Activated T-helper 1 cell treated with Interleukin-2 at 50 U/mL for 16 hours (primary cell): ENCODE measurements around the gene EFCAB14.
"Not testable (repeated sequence)": the region's sequence is repeated elsewhere in the genome, so short reads cannot be mapped to it uniquely, and the experiment has no call there.

Experiments
- DNase-seq: peaks from one replicate; pipeline ENCODE4 v3.0.0-alpha.2; 2020; ENCODE audit warnings: low read depth

EFCAB14 gene

DNA sequence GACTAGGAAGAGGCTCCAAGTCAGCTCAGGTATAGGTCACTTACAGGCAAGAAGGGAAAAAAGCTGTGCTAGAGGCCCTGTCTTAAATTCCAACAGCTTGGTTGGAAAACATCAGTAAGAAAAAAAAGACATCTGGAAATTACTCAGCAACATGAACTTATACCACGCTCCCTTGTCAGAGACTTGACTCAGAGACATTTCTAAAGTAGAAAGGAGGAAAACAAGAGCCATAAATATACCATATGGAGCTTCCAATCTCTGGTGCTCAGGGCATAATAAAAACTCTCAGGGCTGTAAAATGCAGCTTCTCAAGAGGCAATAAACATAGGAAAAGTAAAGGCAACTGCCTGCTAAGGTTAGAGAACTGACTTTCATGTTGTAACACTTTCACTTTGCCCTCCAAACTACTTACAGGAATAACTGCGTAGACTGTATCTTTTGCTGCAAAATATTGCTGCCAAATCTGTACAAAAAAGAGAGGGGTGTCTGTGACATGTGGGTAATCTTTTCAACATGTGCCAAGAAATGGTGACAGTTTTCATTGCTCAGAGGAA lies 65.4 kb downstream of the EFCAB14 start:
- no peak for DNase-seq

DNA sequence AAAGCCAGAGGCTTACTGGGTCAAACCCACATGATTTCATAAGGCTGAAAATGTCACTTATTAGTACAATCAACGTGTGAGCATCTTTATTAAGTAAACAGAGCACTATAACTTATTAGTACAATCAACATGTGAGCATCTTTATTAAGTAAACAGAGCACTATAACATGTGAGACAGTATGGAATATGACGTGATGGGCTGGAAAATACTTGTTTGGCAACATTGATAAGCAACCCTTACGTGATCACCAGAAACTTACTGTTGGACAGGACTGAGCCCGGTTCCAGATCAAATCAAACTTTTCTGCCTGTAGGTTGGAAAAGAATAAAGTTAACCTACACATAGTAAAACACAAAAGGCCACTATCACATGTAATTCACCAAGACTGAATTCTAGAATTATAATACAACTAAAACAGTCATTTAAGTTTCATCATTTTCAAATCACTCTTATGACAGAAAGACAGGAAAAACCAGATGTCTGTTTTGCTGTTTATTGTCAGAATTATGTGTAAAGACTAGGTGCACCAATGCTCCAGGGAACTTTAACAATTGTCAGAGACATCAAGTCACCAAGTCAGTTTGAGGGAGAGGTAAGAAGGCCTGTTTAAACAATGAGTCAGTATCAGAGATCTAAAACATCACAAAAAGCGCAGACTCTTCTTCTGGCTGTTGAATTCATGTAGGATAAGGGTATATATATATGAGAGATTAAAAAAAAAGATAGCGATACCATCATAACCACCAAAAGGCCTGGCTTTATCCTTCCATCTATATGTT lies 66.4 kb downstream of the EFCAB14 start:
- no peak for DNase-seq

DNA sequence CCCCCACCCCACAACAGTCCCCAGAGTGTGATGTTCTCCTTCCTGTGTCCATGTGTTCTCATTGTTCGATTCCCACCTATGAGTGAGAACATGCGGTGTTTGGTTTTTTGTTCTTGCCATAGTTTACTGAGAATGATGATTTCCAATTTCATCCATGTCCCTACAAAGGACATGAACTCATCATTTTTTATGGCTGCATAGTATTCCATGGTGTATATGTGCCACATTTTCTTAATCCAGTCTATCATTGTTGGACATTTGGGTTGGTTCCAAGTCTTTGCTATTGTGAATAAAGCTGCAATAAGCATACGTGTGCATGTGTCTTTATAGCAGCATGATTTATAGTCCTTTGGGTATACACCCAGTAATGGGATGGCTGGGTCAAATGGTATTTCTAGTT lies 67.8 kb downstream of the EFCAB14 start:
- not testable (repeated sequence) for DNase-seq

DNA sequence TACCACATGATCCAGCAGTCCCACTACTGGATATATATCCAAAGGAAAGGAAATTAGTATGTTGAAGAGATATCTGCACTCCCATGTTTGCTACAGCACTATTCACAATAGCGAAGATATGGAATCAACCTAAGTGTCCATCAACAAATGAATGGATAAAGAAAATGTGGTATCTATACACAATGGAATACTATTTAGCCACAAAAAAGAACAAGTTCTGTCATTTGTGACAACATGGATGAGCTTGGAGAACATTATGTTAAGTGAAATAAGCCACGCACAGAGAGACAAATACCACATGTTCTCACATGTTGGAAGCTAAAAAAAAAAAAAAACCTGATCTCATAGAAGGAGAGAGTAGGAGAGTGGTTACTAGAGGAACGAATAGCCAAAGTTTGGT lies 68.4 kb downstream of the EFCAB14 start:
- DNase-seq: no peak

DNA sequence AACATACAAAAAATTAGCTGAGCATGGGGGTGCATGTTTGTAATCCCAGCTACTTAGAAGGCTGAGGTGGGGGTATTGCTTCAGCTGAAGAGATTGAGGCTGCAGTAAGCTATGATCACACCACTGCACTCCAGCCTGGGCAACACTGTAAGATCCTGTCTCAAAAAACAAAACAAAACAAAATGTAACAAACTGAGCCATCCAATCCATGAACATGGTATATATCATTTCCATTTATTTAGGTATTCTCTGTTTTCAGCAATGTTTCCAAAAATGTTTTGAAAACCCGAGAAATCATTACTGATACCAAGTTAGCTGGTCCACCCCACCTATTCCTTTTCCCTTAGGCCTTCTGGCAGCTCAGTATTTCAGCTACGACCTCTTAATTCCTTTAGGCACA lies 69.2 kb downstream of the EFCAB14 start:
- no peak for DNase-seq

DNA sequence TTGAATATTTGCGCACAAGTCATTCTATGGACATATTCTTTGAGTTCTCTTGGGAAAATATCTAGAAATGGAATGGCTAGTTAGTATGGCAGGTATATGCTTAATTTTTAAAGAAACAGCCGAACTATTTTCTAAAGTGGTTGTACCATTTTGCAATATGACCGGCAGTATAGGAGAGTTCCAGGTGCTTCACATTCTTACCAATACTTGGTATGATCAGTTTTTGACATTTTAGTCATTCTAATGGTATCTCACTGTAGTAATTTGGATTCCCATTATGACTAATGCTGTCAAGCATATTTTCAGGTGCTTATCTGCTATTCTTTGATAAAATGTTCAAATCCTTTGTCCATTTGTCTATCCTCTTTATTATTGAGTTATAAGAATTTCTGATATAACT lies 71.3 kb downstream of the EFCAB14 start:
- DNase-seq: no peak

DNA sequence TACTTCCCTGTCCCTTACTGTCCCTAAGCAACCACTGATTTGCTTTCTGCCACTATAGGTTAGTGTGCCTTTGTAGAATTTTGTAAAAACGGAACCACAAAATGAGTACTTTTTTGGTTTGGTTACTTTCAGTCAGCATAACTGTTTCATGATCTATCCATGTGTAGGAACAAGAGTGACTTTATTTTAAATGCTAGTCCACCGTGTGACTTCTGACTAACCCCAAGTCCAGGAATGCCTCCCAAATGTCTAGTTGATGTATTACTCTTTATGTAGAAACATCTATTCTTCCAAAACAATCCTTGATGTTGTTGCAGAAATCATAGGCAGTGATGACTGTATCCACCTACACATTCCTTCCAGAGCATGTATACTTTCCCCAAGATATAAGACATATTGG lies 72.1 kb downstream of the EFCAB14 start:
- DNase-seq: no peak

DNA sequence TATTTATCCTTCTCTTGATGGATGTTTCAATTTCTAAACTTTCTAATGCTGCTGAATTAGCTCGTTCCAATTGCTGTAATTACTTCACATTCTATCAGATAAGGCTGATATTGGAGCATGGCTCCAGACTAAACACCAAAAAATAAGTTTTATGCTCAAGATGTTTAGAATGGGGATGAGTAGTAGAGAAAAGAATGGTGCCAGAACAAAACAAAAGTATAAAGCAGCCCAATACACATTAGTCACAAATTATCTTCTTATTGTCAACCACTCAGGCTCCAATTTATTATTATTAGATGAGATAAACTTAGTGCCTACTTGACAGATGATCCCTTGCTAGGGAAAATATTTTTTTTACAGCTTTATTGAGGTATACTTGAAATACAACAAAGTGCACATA lies 72.6 kb downstream of the EFCAB14 start:
- DNase-seq: no peak

DNA sequence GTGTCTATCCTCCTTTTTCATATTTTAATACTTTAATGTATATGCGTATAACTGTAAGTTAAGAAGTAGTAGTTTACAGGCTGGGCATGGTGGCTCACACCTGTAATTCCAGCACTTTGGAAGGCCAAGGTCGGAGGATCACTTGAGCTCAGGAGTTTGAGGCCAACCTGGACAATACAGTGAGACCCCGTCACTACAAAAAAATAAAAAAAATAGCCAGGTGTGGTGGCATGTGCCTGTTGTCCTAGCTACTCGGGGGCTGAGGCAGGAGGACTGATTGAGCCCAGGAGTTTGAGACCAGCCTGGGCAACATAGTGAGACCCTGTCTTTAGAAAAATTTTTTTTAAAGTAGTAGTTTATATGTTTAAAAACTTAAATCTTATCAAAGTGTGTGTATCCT lies 73.1 kb downstream of the EFCAB14 start:
- DNase-seq: no peak

DNA sequence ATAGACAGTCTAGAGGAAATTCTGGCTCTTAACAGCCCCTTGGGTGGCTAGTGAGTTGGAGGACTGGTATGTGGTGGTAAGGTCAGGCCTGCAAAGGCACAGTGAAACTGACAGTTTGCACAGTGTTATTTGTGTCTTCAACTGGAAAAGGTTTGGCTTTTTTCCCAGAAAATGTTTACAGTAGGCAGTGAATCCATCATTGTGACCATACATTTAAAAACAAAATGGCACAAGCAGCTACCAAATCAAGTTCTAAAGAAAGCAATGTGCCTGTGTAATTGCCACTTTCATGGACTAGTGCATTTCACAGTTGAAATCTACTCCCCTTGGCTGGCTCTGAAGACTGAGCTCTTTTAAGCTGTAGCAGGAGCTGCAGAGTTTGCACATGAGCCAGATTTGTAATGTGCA lies 75.5 kb downstream of the EFCAB14 start:
- no peak for DNase-seq

DNA sequence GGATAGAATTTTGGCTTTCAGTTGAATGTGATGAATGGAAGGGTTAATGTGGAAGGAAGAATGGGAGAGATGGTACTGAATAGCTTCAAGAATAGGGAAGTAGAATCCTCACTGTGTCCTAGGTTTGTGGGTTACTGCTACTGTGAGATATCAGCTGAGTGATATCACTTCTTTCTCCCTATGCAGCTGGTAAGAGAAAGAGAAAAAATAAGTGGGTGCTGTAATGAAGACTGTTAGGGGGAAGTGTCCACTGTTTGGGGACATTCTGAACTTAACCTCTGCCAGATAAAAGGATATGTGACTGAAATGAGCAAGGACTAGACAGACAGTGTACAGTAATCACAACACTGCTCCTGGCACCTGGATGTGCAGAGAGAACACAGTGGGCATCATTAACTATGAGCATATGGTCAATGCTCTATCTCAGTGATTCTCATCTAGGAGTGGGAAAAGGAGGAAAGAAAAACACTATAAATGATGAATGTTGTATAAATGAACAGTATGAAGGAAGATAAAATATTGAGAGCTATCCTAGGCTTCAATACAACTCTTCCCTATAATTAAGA lies 76.7 kb downstream of the EFCAB14 start:
- DNase-seq: no peak

DNA sequence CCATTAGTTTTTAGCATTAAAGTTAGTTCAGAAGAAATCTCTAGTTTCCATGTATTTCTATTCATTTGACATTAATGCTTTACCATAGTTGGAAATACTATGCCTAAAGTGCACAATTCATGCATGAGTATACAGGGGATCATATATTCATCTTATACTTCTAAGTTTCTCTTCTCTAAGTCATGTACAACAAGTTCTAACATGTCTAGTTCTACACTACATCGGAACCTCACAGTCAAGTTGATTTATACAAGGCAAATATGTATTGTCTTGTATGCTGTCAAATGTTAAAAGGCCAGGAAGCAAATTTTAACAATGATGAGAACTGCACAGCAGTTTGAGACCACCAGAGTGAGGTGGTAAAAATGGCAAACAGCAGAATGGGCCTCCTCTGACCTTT lies 79.4 kb downstream of the EFCAB14 start:
- DNase-seq: no peak

DNA sequence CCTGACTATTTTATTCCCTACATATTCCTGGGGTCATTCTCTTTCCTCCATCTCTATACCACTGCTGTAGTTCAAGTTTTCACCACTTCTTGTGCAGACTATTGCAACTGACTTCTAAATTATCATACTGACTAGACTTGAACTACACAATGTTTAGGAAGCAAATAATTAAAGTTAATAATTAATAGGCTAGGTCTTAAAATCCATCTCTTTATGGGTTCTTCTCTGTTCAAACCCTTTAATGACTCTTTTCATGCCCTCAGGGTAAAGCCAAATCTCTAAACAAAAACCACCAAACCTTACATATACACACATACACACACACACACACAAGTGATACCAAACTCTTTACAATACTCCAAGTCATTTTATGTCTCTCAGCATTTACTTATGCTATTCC lies 80.0 kb downstream of the EFCAB14 start:
- no peak for DNase-seq

DNA sequence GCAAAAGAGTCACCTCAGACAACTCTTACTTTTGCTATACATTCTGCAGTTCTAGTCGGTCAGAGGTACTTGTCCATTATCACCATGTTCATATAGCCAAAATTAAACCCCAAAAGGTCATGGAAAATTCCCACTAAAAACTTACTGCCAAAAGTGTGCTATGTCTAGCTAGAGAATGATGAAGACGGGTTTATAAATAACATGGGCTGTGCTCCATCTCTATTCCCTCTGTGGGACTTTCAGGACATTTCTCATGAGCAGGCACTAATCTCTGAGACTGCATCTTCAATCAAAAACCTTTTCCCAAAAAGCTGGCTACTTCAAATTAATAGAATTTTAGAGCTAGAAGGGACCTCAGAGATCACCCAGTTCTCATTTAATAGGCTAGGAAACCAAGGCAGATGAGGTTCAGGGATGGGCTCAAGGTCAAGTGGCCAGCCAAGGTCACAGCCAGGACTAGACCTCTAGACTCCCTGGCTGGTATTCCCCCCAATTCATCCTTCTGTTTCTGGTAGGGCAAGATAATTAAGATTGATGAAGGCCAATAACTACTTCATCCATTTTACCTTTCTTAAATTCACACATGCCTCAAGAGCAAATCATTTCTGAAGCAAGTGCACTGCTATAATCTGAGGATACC lies 81.3 kb downstream of the EFCAB14 start:
- no peak for DNase-seq

DNA sequence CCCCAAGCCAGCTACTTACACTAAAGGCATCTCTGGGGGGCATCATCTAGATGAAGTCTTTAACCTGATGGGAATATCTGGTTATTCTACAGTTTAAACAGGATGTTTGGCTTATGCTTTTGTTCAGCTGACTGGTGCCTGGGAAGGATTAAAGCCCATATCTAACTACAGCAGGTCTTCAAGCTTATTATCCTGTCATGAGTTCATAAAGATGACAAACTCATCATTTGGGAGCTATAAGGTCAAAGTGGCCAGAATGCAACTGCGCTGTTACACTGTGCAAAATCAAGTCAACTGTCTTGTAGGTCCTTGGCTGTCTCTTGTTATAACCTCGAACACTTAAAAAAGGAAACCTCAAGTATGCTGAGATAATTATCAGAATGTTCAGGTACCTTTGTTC lies 83.7 kb downstream of the EFCAB14 start:
- no peak for DNase-seq

DNA sequence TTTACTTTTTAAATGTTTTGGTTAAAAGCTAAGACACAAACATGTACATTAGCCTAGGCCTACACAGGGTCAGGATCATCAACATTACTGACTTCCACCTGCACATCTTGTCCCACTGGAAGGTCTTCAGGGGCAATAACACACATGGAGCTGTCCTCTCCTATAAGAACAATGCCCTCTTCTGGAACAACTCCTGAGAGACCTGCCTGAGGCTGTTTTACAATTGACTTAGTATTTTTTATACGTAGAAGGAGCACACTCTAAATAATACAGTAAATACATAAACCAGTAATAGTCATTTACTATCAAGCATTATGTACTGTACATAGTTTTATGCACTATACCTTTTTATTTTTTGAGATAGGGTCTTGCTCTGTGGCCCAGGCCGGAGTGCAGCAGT lies 88.2 kb downstream of the EFCAB14 start:
- no peak for DNase-seq
